PC-9 (cell line): ENCODE measurements around the gene SLC38A10. TPM values are rescaled to one million over a fixed set of nuclear protein-coding genes. Genes with fewer than 3 reads are reported as not detected.

Experiments used
- BruUV-seq: library from RNA; stranded (reverse); fragments of 400-500 nt; replicated peaks from 2 replicates; lab custom pipeline; 2021; lab: Mats Ljungman, UMichigan
- CTCF ChIA-PET: fragments of 300-600 bp; sonication (Branson Sonifier 250); formaldehyde crosslinking; loops from one replicate; lab custom pipeline; 2022; ENCODE audit warnings: antibody characterized with exemption; lab: Charles Lee
- POLR2A ChIA-PET: fragments of 300-600 bp; sonication (Branson Sonifier 250); formaldehyde crosslinking; loops from one replicate; lab custom pipeline; 2022; ENCODE audit warnings: antibody characterized with exemption; ENCODE audit not compliant: unreplicated experiment; lab: Charles Lee
- DNase-seq, 2 experiments: peaks; one replicate each; pipeline versions ENCODE4 v3.0.0 to v3.0.0-alpha.2; 2015 to 2022; ENCODE audit warnings: mixed read lengths in 1 of 2
- H2AFZ ChIP-seq: fragments of 200-600 bp; sonication (generic); 2 replicates; pipeline ENCODE4 v1.8.1; 2017; ENCODE audit warnings: antibody characterized with exemption
- H3F3A ChIP-seq: fragments of 200-600 bp; sonication (generic); 2 replicates; pipeline ENCODE4 v1.8.1; 2017; ENCODE audit warnings: antibody characterized with exemption, mild to moderate bottlenecking, low read depth; ENCODE audit not compliant: insufficient read depth
- H3K27ac ChIP-seq: fragments of 200-600 bp; sonication (generic); 2 replicates; pipeline ENCODE4 v1.6.1; 2016; ENCODE audit warnings: mixed run types
- H3K27me3 ChIP-seq: fragments of 200-600 bp; sonication (generic); 2 replicates; pipeline ENCODE4 v1.6.1; 2016; ENCODE audit warnings: low read depth, mixed run types; ENCODE audit not compliant: insufficient read depth
- H3K36me3 ChIP-seq: fragments of 200-600 bp; sonication (generic); 2 replicates; pipeline ENCODE4 v1.6.1; 2016; ENCODE audit warnings: low read depth, mixed run types
- H3K4me1 ChIP-seq: fragments of 200-600 bp; sonication (generic); replicated peaks from 2 replicates; pipeline ENCODE4 v1.6.1; 2016; ENCODE audit warnings: mixed run types; ENCODE audit not compliant: insufficient read depth
- H3K4me2 ChIP-seq: fragments of 200-600 bp; sonication (generic); 2 replicates; pipeline ENCODE4 v1.6.1; 2017; ENCODE audit warnings: mixed run types
- H3K4me3 ChIP-seq: fragments of 200-600 bp; sonication (generic); 2 replicates; pipeline ENCODE4 v1.6.1; 2016; ENCODE audit warnings: mixed run types
- H3K79me2 ChIP-seq: fragments of 200-600 bp; sonication (generic); 2 replicates; pipeline ENCODE4 v1.6.1; 2017; ENCODE audit warnings: low read depth, mixed run types
- H3K9me2 ChIP-seq: fragments of 200-600 bp; sonication (generic); 2 replicates; pipeline ENCODE4 v1.8.1; 2017; ENCODE audit warnings: mild to moderate bottlenecking; ENCODE audit not compliant: insufficient read depth
- H3K9me3 ChIP-seq: fragments of 200-600 bp; sonication (generic); 2 replicates; pipeline ENCODE4 v1.8.1; 2016; ENCODE audit warnings: low read depth; ENCODE audit not compliant: insufficient read depth
- H4K20me1 ChIP-seq: fragments of 200-600 bp; sonication (generic); 2 replicates; pipeline ENCODE4 v1.8.1; 2017; ENCODE audit not compliant: insufficient read depth
- EZH2 ChIP-seq: fragments of 200-600 bp; sonication (generic); IDR thresholded peaks from 2 replicates; pipeline ENCODE4 v1.8.0; 2017; ENCODE audit warnings: antibody characterized with exemption, low read depth
- intact Hi-C: fragments of 100-400 bp; cut with micrococcal nuclease; formaldehyde crosslinking; loops from one replicate; pipeline ENCODE4 v1.10.0; 2022; ENCODE audit not compliant: unreplicated experiment
- total RNA-seq: library from RNA; stranded (reverse); gene quantifications from 2 replicates; pipeline ENCODE4 v1.2.3, GENCODE V29; 2021
- TF ChIP-seq, protein P1 (sequence below): fragments of 200-600 bp; sonication (generic); conservative IDR thresholded peaks from 2 replicates; pipeline ENCODE4 v1.6.1; 2017; ENCODE audit warnings: mixed run types, antibody characterized with exemption, mild to moderate bottlenecking, moderate library complexity

Gene SLC38A10
- total RNA-seq, 1 experiment from 2014 or later = 127 TPM

DNA sequence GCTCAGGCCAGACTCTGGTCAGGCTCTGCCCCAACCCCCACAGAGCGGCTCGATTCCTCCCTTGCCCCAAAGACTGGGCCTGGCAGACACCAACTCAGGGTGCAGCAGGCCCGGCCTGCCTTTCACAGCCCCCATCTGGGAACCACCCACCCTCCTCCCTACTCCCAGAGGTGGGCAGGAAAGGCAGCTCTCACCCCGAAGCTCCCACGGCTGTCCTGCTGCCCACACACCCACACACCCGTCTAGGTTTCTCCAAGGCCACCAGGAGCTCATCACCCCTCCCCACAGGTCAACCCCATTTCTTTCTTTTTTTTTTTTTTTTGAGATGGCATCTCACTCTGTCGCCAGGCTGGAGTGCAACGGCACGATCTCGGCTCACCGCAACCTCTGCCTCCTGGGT lies 76.1 kb downstream of the SLC38A10 start:
- no peak overlapping the region for H3K4me2 ChIP-seq
- no peaks in the 10 kb centered on the region for H3K9me2 ChIP-seq
- no peaks in the 10 kb centered on the region for H3F3A ChIP-seq
- H3K4me3 ChIP-seq = no peak overlapping the region
- no peaks in the 10 kb centered on the region for H4K20me1 ChIP-seq
- POLR2A ChIA-PET = no interaction called here
- H3K36me3 ChIP-seq = no peaks in the 10 kb centered on the region
- no peak overlapping the region for H3K27ac ChIP-seq
- no peaks in the 10 kb centered on the region for H3K9me3 ChIP-seq
- H2AFZ ChIP-seq = no peak overlapping the region
- no peak for DNase-seq
- CTCF ChIA-PET = interaction anchor here (0.6 kb wide), 1 partner anchor 880 kb away, joined by 12 read pairs; no protein-coding TSS in a partner anchor
- no peaks in the 10 kb centered on the region for H3K79me2 ChIP-seq
- TF ChIP-seq EZH2 = no peak
- H3K27me3 ChIP-seq = no peaks in the 10 kb centered on the region
- 0 out of 2 replicates have a peak, but pooled peaks cover 9% of the 10 kb centered on the region for H3K4me1 ChIP-seq
- no TSS peak for BruUV-seq
- intact Hi-C loops = no loop called here

DNA sequence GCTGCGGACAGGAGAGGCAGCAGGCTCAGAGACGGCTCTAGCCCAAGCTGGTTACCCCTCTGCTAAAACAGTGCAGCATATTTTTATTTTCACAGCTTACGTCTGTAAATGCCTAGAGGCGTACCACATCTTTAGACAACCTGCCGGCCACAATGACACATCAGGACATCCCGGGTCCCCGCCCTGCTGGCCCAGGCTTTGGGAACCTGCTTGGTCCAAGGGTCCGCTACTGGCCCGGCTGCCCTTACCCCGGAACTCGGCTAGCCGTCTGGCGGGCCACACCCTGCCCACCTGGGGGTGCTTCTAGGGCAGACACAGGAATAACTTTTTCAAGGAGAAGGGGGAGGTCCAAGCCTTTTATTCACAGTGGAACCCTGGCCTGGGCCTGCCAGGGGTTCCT lies 76.6 kb downstream of the SLC38A10 start:
- intact Hi-C loops = no loop called here
- Histone ChIP-seq H3K36me3 (no peaks in the 10 kb centered on the region), H2AFZ (no peak overlapping the region), H3K9me3 (no peaks in the 10 kb centered on the region), H3K9me2 (no peaks in the 10 kb centered on the region), H3F3A (no peaks in the 10 kb centered on the region), H4K20me1 (no peaks in the 10 kb centered on the region), H3K27ac (no peak overlapping the region), H3K27me3 (no peaks in the 10 kb centered on the region), H3K4me3 (no peak overlapping the region), H3K4me2 (no peak overlapping the region), H3K79me2 (no peaks in the 10 kb centered on the region), H3K4me1 (0 out of 2 replicates have a peak, but pooled peaks cover 7% of the 10 kb centered on the region)
- CTCF ChIA-PET = interaction anchor here (0.6 kb wide), 1 partner anchor 880 kb away, joined by 12 read pairs; no protein-coding TSS in a partner anchor
- TF ChIP-seq, protein P1, sequence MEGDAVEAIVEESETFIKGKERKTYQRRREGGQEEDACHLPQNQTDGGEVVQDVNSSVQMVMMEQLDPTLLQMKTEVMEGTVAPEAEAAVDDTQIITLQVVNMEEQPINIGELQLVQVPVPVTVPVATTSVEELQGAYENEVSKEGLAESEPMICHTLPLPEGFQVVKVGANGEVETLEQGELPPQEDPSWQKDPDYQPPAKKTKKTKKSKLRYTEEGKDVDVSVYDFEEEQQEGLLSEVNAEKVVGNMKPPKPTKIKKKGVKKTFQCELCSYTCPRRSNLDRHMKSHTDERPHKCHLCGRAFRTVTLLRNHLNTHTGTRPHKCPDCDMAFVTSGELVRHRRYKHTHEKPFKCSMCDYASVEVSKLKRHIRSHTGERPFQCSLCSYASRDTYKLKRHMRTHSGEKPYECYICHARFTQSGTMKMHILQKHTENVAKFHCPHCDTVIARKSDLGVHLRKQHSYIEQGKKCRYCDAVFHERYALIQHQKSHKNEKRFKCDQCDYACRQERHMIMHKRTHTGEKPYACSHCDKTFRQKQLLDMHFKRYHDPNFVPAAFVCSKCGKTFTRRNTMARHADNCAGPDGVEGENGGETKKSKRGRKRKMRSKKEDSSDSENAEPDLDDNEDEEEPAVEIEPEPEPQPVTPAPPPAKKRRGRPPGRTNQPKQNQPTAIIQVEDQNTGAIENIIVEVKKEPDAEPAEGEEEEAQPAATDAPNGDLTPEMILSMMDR = no peak
- no peak for TF ChIP-seq EZH2
- POLR2A ChIA-PET = no interaction called here
- no peak for DNase-seq
- BruUV-seq = no TSS peak

DNA sequence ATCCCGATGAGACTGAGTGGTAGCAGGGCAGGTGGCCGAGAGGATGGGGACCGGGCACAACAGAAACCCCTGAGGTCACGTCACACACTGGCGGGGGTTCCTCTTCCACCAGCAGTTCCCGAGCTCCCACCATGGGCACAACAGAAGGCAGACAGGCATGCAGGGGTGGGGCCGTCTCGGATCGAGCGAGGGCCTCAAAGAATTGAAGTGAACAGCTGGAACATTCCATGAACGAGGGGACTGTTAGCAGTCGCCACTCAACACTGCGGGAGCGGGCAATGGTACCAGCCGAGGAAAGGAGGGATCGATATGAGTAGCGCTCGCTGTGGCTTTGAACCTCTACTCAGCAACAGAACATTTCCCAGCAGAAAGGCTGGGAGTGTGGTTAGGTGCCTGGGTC lies 77.6 kb downstream of the SLC38A10 start:
- Histone ChIP-seq H3K4me2 (no peak overlapping the region), H3K4me1 (0 out of 2 replicates have a peak, but pooled peaks cover 5% of the 10 kb centered on the region), H3K4me3 (no peak overlapping the region), H2AFZ (no peak overlapping the region), H4K20me1 (no peaks in the 10 kb centered on the region), H3K36me3 (no peaks in the 10 kb centered on the region), H3K9me2 (no peaks in the 10 kb centered on the region), H3K27me3 (no peaks in the 10 kb centered on the region), H3K27ac (no peak overlapping the region), H3F3A (no peaks in the 10 kb centered on the region), H3K79me2 (no peaks in the 10 kb centered on the region), H3K9me3 (no peaks in the 10 kb centered on the region)
- BruUV-seq = no TSS peak
- no peak for TF ChIP-seq EZH2
- TF ChIP-seq, protein P1 = no peak
- POLR2A ChIA-PET = no interaction called here
- CTCF ChIA-PET = no interaction called here
- intact Hi-C loops = no loop called here
- DNase-seq = no peak

DNA sequence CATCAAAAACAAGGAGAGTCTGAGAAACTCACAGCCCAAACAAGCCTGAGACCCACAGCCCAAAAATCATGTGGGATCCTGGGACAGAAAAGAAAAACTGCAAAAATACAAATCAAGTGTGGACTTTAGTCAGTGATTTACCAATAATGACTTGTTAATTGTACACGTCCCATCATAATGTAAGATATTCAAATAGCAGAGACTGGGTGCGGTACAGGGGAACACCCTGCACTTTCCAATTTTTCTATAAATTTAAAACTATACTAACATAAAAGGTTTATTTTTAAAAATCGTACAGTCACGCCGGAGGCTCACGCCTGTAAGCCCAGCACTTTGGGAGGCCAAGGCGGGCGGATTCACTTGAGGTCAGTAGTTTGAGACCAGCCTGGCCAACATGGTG lies 81.1 kb downstream of the SLC38A10 start:
- Histone ChIP-seq H3K79me2 (no peaks in the 10 kb centered on the region), H3K4me2 (no peak overlapping the region), H3K9me3 (no peaks in the 10 kb centered on the region), H3K4me1 (no peaks in the 10 kb centered on the region), H3F3A (no peaks in the 10 kb centered on the region), H3K9me2 (no peaks in the 10 kb centered on the region), H4K20me1 (no peaks in the 10 kb centered on the region), H3K27ac (no peak overlapping the region), H3K4me3 (no peak overlapping the region), H2AFZ (no peak overlapping the region), H3K36me3 (no peaks in the 10 kb centered on the region), H3K27me3 (no peaks in the 10 kb centered on the region)
- CTCF ChIA-PET = no interaction called here
- TF ChIP-seq, protein P1 = no peak
- no peak for TF ChIP-seq EZH2
- intact Hi-C loops = no loop called here
- no peak for DNase-seq
- POLR2A ChIA-PET = no interaction called here
- no TSS peak for BruUV-seq
